Stimulated activated naive CD4-positive, alpha-beta T cell treated with Interleukin-2 at 50 U/mL for 16 hours (primary cell): Measurements from ENCODE around the gene GLIPR2.
A peak's percentile ranks its signal among the peaks of the same experiment; 100 is the strongest.
"Not testable (repeated sequence)": the region's sequence is repeated elsewhere in the genome, so short reads cannot be mapped to it uniquely, and the experiment has no call there.

Experiments
- DNase-seq: peaks from one replicate; lab custom pipeline; 2025; lab: John Stamatoyannopoulos, UW

Gene GLIPR2

DNA sequence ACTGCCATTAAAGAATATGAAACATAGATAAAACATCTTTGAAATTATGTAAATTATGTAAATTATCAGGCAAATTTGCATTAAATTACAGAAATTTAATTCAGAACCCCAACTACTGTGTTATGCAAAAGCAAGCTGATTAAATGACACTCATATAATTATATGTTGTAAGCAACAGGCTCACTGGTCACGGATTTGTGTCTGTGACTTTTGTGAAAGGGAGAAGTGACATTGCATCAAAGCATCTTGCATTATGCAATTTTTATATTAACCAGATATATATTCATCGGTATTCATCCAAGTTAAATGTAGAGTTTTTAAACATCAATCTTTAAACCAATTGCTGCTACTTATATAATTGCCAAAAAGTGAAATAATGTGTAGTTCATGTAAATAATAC is 13.0 kb upstream of the GLIPR2 start:
- DNase-seq: no peak

DNA sequence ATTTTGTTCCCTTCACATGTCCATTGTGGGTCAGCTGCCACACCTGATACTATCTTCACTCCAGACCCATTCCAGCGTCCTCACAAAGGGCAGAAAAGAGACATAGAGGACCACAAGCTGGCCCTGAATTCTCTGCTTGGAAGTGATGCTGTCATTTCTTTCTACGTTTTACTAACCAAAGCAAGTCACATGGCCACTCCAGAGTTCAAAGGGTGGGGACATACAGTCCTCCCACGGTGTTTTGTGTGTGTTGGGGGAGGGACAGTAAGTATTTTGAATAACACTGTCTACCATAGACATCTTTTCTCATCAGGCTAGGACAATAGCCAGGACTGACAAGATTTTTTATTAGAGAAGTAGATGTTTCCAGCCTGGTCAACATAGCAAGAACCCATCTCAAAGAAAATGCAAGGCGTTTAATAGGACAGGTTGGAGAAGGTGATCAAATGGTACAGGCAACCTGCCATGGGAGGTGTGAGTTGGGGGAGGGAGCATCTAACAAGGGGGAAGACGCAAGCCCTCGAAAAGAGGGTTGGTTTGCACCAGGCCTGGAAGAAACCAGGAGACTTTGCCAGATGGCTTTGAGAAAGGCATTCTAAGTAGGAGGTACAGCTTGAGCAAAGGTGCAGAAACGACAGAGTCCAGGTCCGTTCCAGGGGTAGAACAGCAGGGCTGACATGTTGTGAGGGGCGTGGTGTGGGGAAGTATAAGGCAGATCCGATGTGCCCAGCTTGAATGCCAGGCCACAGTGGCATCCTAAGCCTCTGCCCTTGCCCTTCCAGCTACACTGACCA is 11.3 kb upstream of the GLIPR2 start:
- no peak for DNase-seq

GRCh38 chr9:36126016-36126730 is 10.4 kb upstream of the GLIPR2 start:
- no peak for DNase-seq

DNA sequence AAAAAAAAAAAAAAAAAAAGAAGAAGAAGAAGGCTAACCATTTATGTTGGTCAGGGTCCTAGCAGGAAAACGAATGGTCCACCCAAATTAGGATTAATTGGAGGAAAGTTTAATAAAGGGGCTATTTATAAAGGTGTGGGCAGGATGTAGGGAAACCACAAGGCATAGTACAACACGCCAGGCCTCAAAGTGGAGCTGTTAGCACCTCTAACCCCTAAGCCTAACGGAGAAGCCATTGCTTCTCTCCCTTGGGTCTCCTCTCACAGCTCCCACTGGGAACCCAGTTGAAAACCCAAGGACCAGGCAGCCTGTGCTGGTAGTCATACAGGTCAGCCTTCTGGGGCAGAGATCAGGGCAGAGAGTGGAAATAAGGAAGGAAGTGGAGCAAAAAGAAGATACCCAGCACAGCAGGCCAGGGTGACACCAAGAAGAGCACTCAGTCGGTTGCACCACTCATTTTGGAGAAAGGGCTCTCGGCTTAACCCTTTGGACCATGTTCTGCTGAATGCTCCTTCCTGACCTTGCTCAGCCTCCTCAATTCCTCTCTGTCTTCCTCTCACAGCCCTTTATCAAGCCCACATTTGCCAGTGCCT is 8.8 kb upstream of the GLIPR2 start:
- DNase-seq: no peak

GRCh38 chr9:36128349-36128748 is 8.2 kb upstream of the GLIPR2 start:
- no peak for DNase-seq

DNA sequence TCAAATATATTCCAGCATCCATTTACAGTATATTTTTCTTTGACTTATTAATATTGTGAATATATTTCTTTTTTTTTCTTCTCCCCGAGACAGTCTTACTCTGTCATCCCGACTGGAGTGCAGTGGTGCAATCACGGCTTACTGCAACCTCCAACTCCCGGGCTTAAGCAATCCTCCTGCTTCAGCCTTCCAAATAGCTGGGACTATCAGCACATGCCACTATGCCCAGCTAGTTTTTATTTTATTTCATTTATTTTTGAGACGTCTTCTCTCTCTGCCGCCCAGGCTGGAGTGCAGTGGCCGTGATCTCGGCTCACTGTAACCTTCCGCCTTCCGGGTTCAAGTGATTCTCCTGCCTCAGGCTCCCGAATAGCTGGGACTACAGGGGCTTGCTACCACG is 7.4 kb upstream of the GLIPR2 start:
- DNase-seq: no peak

DNA sequence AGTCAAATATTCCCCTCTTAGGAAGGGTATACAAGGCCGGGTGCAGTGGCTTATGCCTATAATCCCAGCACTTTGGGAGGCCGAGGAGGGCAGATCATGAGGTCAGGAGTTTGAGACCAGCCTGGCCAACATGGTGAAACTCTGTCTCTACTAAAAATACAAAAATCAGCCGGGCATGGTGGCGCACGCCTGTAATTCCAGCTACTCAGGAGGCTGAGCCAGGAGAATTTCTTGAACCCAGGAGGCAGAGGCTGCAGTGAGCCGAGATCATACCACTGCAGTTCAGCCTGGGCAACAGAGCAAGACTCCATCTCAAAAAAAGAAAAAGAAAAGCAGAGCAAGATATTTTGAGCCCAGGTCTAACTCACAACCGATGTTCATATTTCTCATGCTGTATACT is 4.9 kb upstream of the GLIPR2 start:
- not testable (repeated sequence) for DNase-seq

DNA sequence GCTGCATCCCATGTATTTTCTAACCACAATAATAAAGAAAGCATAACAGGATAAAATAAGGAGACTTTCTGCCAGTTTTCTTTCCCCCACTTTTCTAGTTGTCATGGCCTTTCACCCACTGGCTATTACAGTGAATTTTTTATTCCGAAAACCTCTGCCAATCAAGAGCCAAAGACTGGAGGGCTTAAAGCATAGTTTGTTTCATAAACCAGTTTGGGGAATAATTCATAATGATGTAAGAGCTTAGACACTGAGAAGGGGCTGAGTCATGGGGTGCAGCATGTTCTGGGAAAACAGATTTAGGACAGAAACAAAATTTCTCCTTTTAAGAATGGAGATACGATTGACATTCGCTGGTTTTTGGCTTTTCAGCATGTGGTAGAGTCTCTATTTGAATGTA is 4.4 kb upstream of the GLIPR2 start:
- no peak for DNase-seq

DNA sequence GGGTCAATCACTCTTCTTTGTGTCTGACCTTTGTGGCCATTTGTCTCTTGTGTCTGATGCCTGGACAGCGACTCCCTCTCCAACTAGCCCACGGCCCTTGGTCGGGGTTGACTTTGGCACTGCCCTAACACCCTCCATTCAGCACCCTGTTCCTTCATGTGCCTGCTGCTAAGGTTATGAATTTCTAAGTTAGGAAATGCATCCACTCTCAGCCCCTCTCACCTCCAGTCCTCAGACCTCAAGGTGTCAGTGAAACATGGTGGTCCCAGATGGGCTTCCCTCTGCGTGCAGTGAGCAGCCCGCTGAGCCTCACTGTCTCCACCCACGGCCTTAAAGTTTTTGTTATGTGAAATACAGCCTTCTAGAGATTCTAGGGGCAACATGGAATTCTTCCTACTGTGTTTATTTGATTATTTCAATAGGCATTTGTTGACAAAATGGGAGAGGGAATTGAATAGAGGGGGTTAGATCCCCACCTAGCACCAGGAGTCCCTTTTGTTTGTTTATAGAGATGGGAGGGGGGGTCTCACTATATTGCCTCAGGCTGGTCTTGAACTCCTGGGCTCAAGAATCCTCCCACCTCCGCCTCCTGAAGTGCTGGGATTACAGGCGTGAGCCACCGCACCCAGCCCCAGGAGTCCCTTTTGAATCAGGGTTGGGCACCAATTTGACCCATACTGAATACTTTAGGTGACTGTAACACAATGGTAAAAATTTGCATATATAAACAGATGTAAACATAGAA is 1.6 kb upstream of the GLIPR2 start:
- no peak for DNase-seq

DNA sequence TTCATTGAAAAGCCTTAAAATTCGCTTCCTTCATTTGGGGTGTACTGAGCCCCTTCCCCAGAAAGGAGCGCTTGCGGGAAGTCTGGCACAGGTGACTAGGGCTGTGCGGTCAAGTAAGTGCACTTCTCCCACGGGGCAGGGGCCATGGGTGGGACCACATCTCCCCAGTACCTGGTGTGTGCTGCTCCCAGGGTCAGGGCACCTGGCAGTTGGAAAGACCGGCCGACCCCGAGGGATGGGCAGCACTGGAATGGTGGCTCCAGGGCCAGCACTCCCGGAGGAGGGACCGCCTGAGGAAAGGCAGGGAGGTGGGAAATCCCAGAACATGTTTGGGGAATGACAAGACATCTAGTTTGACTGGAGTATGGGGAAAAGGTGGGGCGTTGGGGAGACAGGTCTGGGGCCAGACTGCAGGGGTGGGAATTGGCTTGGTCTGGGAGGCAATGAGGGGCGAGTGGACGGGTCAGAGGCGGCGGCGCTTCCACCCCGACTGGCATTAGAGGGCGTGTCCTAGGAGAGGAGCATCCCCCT is 727 bp upstream of the GLIPR2 start:
- DNase-seq: no peak

DNA sequence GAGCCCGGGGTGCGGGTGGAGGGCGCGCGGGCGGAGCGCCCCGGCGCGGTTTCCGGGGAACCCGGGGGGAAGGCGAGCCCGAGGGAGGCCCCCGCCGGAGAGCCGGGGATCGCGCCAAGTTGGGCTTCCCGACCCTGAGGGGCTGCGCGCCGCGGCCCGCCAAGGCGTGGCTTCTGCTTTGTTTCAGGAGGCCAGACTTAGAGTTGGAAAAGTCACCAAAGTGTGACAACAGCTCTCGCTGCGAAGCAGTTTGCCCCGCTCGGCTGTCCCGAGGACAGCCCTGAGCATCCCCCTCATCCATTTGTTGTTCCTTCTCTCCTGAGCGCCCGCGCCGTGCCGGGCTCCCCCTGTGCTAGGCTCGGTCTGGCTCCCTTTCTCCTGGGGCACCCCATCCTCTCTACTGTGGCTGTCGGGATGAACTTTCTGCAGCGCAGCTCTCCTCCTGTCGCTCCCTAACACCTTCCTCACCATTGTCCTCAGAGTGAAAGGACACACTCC is 410 bp downstream of the GLIPR2 start:
- DNase-seq: no peak

DNA sequence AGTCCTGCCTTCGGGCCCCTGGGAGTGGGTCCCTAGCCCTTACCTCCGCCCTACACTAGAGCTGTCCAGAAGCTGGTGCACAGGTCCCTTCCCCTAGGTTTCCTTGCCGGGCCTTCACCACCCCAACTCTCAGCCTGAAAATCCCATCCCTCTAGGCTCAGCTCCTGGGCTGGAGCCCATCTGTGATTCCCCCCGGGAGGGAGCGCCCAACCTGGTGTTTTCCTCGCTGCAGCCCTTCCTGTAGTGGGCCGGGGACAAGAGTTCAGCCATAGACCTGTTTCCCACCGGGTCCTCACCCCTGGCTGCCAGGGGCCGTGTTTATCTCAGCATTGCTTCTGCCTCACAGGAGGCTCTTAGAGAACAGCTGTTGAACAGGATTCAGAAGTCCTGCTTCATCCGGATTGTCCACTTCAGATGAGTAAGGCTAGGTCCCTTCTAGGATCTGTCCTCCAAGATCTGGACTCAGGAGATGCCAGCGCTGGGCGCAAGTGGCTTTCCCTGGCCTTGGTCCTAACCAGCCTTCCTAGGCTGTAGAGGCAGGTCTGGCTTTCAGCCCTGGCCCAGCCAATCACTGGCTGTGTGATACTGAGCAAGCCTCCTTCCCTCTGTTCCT is 965 bp downstream of the GLIPR2 start:
- DNase-seq: no peak

GRCh38 chr9:36138496-36138895 is 2.0 kb downstream of the GLIPR2 start:
- DNase-seq: no peak

- no peak for DNase-seq
These were observed 2.4 kb downstream of the GLIPR2 start for GRCh38 chr9:36138901-36139300.

DNA sequence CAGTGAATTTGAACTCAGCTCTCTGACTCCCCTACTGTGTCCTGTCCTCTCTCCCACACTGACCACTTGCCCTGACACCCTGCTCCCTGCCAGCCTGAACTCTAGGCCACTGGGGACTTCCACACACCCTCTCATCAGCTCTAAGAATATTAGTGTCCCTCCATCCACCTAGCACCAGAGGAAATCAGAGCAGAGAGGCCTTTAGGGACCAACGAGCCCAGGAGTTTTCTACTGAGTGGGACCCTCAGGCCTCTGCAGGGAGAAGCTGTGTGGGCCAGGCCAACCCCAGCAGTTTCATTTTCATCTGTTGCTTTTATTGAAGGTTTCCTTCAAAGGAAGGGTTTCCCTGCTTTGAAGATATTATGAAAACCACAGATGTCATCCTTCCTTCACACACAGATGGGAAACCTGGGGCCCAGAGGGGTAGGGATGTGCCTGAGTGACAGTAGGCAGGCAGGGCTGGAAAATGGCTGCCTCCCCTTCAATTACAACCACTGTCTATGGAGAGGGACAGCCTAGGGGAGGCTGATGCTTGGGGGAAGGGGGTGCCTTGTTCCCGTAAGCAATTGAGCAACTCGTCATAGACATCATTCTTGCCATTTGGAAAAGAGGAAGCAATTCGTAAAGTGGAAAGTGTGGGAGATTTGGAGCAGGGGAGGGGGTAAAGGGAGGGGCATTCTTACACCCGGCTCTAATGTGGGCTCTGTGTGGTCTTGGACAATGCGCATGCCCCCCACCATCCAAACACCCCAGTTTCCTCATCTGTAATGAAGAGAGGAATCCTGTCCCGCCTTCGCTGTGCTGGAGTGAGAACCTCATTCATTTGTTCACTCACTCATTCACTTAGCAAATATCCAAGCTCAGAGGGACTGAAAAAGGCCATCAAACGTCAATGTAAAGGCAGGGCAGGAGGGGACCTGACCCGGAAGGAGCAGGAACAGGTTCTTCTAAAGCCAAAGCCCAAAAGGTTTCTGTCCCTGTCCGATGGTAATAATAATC is 3.9 kb downstream of the GLIPR2 start:
- DNase-seq: peak; percentile 23

- DNase-seq: no peak
These were observed 4.8 kb downstream of the GLIPR2 start for GRCh38 chr9:36141288-36141687.

- no peak for DNase-seq
These were observed 5.2 kb downstream of the GLIPR2 start for GRCh38 chr9:36141761-36142160.

- DNase-seq: no peak
These were observed 6.1 kb downstream of the GLIPR2 start for GRCh38 chr9:36142510-36143244.

GRCh38 chr9:36143245-36143641 is 6.7 kb downstream of the GLIPR2 start:
- no peak for DNase-seq
